SK-N-SH (cell line): Measurements from ENCODE around the gene CD300LF.

Experiments
- MXI1 ChIP-seq: IDR thresholded peaks from 2 replicates; pipeline ENCODE4 v1.6.1; 2012; ENCODE audit warnings: mild to moderate bottlenecking, low read depth, low read length, improper control_type of control experiment
- POLR2AphosphoS5 ChIP-seq: IDR thresholded peaks from 2 replicates; pipeline ENCODE4 v1.6.1; 2012; ENCODE audit warnings: low read depth, low read length
- RCOR1 ChIP-seq: fragments of 150-350 bp; IDR thresholded peaks from 2 replicates; pipeline ENCODE4 v1.6.1; 2017; ENCODE audit warnings: antibody characterized with exemption, low read length
- RFX5 ChIP-seq: IDR thresholded peaks from 2 replicates; pipeline ENCODE4 v1.6.1; 2012; ENCODE audit warnings: mild to moderate bottlenecking, improper control_type of control experiment, low read length
- SIN3A ChIP-seq: IDR thresholded peaks from 2 replicates; pipeline ENCODE4 v1.6.1; 2012; ENCODE audit warnings: low read depth, mild to moderate bottlenecking, low read length, moderate library complexity, borderline replicate concordance
- TAF1 ChIP-seq: IDR thresholded peaks from 2 replicates; pipeline ENCODE4 v1.6.1; 2012; ENCODE audit warnings: low read depth, mild to moderate bottlenecking, low read length, moderate library complexity, borderline replicate concordance
- TF ChIP-seq, protein P1 (sequence below): fragments of 200-600 bp; sonication (generic); IDR thresholded peaks from 2 replicates; pipeline ENCODE4 v1.6.1; 2017; ENCODE audit warnings: antibody characterized with exemption, mild to moderate bottlenecking, moderate library complexity
- TF ChIP-seq, protein P2 (sequence below): IDR thresholded peaks from 2 replicates; pipeline ENCODE4 v1.4.0; 2012; ENCODE audit warnings: low read depth

DNA sequence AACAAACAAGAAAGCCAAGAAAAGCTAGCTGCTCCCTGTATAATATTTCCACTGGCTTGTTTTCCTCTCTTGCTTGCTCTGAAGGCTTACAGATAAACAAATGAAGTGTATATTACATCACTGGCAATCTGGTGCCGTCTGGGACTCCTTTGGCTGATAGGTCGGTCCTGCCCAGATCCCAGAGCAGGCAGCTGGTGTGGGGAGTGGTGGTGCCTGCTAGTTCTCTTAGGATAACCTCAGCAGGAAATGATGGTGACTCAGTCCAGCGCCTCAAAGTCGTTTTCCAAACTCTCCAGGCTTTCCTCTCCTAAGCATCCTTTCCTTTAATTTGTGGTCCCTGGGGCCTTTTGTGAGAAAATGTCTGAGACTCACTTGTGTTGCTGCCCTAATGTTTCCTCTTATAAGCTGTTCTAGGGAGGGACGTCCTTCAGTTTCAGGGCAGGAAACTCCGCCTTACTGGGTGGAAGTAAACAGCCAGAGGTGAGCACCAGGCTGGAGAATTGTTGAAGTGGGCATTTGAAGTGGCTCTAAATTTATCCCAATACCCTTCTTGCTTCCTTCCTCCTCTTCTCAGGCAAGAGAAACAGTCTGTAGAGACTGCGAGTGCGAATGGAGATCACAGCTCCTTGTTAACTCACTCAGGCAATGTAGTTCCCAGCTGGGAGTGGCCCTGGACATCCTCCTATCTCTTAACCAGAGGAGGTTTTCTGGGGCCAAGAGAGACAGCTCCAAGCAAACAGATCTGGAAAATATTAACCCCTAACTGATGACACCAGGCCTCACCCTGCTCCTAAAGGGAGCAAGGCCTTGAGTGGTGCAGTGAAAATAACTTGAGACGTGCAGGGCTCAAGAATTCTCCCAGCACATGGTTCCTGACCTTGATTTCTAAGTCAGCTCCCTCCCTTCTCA is 34.9 kb downstream of the CD300LF start:
- TF ChIP-seq RFX5 (no peak), SIN3A (no peak), TAF1 (no peak), RCOR1 (no peak), MXI1 (no peak), POLR2AphosphoS5 (no peak)
- TF ChIP-seq, protein P1, sequence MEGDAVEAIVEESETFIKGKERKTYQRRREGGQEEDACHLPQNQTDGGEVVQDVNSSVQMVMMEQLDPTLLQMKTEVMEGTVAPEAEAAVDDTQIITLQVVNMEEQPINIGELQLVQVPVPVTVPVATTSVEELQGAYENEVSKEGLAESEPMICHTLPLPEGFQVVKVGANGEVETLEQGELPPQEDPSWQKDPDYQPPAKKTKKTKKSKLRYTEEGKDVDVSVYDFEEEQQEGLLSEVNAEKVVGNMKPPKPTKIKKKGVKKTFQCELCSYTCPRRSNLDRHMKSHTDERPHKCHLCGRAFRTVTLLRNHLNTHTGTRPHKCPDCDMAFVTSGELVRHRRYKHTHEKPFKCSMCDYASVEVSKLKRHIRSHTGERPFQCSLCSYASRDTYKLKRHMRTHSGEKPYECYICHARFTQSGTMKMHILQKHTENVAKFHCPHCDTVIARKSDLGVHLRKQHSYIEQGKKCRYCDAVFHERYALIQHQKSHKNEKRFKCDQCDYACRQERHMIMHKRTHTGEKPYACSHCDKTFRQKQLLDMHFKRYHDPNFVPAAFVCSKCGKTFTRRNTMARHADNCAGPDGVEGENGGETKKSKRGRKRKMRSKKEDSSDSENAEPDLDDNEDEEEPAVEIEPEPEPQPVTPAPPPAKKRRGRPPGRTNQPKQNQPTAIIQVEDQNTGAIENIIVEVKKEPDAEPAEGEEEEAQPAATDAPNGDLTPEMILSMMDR: no peak
- TF ChIP-seq, protein P2, sequence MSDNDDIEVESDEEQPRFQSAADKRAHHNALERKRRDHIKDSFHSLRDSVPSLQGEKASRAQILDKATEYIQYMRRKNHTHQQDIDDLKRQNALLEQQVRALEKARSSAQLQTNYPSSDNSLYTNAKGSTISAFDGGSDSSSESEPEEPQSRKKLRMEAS: no peak
